H54 (cell line): Measurements from ENCODE around the gene CORO2B.

ENCODE experiments used
- DNase-seq: peaks from one replicate; pipeline ENCODE4 v3.0.0; 2011; ENCODE audit warnings: low spot score, mixed read lengths; ENCODE audit not compliant: insufficient read length
- FAIRE-seq: peaks from 3 replicates; lab custom pipeline; 2011; peaks lifted over from hg19 to GRCh38; lab: Jason Lieb, UNC
- POLR2A ChIP-seq: IDR thresholded peaks from 2 replicates; pipeline ENCODE4 v1.6.1; 2011; ENCODE audit warnings: low read depth, mild to moderate bottlenecking, low read length

CORO2B gene

DNA sequence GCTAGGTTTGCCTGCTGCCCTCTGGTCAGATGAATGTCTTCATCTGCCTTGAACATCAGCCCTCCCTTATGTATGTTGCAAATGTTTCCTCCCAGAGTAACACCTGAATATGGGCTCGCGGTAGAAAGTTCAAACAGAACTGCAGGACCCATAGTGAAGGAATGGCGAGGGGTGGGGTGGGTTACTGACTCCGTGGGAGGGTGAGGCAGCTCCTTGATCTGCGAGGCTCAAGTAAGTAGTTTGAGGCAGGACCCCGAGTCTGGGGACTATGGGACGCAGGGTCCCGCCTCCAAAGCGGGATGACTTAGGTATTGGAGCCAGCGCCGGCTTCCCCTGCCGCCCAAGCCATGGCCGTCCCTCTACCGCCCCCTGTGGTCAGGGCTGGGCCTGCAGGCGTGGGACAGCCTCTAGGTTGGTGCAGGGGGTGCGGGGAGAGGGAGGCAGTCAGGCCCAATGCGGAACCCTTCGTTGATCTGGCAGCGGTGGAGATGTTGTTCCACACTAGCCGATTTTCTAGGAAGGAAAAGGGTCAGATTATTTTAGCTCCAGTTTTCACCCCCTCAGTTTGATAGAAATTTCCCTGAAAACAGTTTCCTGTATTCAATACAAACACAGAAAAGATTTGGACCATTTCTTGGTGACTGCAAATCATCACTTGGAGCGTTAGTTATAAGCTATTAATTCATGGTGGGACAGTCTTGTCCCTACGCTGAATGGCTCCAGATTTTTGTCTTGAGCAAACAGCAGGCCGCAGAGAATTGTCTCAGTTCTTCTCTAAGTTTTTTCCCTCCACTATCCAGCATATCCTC lies 72.3 kb downstream of the CORO2B start:
- TF ChIP-seq POLR2A = no peak
- DNase-seq = no peak
- FAIRE-seq = no peak

DNA sequence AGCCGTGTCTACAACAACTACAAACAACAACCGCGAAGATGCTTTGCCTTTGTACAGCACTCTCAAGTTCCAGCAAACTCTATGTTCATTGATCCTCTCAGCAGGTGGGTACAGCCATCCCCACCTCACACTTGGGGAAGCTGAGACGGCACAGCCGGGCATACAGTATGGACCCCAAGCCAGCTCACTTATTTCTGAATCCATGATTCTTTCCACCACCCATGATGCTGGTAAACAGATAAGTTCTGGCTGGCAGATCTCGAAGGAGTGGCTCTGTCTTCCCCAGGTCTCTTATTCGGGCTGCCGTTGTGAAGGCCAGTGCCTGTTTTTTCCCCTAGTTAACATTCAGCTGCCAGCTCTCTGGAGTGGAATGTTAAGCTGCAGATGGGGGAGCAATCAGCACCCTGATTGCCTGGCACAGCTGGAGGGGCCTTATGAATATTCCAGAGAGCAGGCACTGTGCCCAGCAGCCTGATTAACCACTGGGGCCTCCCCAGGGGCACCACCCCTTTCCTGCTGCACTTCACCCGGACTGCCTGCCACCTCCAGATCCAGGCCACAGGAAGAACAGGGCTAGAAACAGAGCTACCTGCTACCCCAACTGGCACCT lies 73.2 kb downstream of the CORO2B start:
- FAIRE-seq (peak; percentile 45), DNase-seq (peak; percentile 25)
- TF ChIP-seq POLR2A = no peak

DNA sequence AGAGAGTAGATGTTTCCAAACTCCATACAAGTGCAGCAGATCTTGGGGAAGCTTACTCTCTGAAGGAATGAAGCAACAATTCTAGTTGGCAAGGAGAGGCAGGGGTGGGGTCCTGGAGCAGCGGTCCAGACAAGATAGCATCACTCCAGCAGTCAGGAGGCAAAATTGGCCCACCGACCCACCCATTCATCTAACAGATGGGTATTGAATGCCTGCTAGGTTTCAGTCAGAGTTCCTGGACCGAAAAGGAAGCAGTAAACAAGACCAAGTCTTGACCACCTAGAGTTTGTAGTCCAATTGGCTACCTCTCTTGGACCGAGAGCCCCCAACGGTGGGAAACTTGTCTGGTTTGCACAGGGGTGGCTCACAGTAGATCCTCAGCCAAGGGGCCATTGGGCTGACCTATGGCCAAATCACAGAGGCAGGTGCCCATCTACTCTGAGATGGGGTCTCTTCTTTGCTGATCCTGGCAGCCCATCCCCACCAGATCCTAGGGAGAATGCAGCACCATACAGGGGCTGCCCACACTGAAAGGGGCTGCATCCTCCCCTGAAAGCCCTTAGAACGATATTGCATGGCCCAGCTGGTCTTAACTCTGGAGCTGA lies 74.3 kb downstream of the CORO2B start:
- TF ChIP-seq POLR2A = no peak
- DNase-seq (no peak), FAIRE-seq (no peak)

DNA sequence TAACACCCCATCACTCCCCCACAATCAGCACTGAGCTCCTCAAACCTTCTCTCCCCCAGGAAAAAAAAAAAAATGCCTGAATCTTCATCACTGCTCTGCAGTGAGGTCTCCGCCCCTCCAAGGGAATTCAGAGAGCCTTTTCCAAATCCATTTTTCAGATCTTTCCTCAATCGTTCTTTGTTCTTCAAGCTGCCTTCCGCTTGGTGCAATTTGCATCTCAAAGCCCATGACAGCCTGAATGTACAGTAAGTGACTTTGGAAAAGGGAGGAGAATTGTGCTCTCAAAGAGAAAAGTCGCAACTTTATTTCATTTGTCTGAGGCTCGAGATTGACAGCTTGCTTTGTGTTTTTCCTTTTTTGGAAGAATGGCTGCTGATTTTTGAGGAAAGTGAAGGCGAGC lies 75.0 kb downstream of the CORO2B start:
- FAIRE-seq (no peak), DNase-seq (no peak)
- no peak for TF ChIP-seq POLR2A

DNA sequence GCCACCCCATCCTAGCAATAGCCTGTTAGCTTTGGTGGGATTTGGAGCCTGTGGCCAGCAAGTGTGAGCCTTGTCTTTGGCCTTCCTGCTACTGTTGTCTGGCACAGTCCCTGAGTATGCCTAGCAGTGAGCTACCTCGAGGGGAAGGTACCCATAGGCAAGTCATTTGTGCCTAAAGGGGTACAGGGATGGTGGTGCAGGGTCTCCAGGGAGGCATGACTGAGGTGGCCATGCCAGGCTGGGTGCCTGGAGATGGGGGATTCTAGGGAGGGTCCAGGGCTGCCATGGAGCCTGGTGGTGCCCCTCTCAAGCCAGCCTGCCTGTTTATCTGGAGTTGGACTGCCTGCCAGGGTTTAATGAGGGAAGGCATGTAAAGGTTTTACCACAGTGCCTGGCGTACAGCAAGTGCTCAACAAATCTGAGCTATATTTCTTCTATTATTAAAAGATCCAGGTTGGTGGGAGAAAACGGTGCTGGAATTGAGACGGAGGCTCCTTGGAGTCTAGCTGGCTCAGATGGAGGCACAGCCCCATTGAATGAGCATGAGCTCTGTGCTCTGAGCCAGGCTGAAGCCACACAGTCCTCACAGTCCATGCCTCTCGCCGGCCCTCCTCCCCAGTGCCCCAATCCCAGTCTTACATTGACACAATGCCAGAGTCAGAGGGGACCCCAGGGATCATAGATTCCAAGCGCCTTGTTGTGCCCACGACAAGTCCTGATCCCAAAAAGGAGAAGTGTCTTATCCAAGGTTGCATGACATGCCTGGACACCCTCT lies 76.2 kb downstream of the CORO2B start:
- FAIRE-seq (no peak), DNase-seq (no peak)
- no peak for TF ChIP-seq POLR2A

DNA sequence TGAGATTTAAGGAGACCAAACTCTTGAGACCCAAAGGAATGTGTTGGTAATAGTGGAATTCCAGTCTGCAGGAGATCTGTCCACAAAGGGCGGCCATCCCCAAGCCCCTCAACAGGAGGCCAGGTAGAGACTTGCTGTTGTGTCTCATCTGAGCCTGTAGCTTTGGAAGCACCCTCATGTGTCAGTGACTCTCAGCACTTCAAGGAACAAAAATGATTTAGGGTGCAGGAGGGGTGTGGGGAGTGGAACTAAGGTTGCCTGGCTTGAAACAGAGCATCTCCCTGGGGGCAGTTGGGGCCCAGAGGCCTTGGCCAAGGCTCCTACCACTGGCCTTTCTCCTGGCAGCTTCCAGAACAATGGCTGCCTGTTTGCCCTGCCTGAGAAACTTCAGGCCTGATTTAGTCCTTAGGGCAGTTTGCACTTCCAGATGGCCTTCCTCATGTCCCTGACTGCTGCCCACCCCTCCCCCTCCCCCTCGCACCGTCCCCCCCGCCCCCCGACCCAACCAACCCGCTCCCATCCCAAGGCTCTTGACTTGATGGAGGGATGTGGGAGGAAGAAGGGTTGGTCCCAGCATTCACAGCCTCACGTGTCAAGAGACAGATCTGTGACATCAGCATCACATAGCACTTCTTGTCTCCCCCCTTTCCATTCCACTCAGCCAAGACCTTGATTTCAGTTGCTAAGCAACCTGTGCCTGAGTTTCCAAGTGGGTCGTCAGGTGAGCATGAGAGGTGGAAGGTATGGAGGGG lies 77.1 kb downstream of the CORO2B start:
- no peak for FAIRE-seq
- DNase-seq = no peak
- no peak for TF ChIP-seq POLR2A

DNA sequence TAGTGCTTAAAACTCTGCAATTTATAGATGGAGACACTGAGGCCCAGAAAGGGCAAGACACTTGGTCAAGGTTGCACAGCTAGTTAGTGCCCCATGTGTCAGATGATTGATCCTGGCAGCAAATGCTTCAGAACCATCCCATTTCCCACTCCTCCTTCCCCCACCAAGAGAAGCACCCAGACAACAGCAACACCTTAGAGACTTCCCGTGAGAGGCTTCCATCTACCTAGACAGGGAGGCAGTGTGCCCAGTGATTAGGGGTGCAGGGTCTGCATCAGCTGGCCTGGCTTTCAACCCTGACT lies 77.6 kb downstream of the CORO2B start:
- TF ChIP-seq POLR2A = no peak
- FAIRE-seq (no peak), DNase-seq (no peak)

DNA sequence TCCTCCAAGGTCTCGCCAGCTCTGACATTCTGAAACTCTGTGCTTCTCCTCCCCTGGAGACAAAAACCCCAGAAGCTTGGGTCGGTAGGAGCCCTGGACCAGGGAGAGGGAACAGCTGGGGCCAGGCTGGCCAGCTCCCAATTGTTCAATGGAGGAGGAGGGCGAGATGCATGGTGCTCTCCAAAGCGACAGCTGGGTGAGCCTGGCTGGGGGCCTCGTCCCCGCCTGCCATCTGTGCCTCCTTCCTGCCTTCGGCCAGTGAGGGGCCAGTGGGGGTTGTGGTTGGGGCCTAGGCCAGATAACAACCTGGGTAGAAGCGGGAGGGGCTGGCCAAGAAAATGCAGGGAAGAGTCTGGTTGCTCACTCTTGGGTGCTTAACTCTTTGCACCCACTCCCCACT lies 79.4 kb downstream of the CORO2B start:
- DNase-seq (no peak), FAIRE-seq (no peak)
- no peak for TF ChIP-seq POLR2A

DNA sequence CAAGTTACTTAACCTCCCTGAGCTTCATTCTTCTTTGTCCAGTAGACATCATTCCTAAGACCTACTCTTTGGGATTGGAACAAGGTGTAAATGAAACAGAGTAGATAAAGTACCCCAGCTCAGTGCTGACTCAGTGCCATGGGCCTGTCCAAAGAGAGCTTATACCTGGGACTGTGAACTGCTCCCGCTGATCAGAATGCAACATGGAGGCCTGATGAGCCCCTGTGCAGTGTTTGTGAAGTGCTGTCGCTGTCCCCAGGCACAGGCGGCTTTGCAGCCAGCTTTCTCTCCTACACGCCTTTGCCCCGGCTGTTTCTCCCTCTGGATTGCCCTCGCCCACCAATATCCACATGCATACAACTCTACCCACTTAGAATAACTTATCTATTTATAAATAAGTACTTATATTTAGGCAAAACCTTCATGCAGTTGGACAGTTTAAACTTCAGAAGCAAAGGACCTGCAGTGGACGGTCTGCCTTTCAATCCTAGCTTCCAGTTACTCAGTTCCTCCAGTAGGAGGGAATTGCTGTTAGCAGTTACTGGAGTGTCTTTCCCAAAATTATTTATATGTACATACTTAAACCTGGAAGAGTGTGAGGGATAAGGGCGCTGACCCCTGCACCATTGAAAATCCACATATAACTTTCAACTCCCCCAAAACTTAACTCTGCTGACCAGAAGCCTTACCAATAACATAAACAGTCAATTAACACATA lies 80.0 kb downstream of the CORO2B start:
- DNase-seq (no peak), FAIRE-seq (no peak)
- no peak for TF ChIP-seq POLR2A

DNA sequence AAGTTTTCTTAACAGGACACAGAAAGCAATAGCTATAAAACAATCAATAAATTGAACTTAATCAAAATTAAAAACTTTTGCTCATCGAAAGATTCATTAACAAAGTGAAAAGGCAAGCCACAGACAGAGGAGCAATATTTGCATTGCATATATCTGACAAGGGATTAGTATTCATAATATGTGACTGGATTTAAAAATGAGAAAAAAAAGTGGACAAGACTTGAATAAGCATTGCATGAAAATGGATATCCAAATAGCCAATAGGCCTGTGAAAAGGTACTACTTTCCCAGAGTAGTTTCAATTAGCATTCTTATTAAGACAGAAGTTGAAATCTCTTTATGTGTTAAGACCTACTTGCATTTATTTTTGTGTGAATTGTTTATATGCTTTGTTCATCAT lies 84.7 kb downstream of the CORO2B start:
- no peak for DNase-seq
- no peak for FAIRE-seq

DNA sequence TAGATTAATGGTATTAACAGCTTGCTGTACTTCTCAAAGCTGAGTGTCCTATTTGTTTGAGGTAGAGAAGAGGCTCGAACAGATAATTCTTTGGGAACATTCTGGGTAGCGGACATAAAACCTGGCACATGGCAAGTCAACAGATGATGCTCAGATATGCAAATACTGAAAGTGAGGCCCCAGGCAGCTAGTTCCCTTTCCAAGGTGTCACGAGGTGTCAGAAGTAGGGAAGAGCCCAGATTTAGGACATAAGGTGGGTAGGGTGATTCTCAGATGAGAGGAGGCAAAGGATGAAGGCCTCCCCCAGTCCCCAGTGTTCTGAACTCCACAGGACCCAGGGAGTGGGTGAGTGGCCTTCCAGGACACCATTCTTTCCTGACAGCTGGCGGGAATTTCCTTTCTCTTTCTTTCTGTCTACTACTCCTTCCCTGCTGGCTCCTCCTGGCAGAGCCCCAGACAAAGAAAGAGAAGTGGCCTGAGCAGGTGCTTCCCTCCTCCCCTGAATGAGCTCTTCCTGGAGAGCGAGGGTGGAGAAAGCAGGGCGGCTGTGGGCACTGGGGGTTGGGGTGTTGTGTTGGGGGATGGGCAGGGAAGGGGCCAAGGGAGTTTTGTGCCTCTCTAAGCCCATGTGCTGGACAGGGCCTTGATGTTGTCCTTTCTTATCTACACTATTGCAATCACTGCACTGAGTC lies 87.5 kb downstream of the CORO2B start:
- FAIRE-seq (no peak), DNase-seq (no peak)
- TF ChIP-seq POLR2A = no peak

More for the DNA sequence above, 84.7 kb downstream of the CORO2B start:
- no peak for TF ChIP-seq POLR2A

DNA sequence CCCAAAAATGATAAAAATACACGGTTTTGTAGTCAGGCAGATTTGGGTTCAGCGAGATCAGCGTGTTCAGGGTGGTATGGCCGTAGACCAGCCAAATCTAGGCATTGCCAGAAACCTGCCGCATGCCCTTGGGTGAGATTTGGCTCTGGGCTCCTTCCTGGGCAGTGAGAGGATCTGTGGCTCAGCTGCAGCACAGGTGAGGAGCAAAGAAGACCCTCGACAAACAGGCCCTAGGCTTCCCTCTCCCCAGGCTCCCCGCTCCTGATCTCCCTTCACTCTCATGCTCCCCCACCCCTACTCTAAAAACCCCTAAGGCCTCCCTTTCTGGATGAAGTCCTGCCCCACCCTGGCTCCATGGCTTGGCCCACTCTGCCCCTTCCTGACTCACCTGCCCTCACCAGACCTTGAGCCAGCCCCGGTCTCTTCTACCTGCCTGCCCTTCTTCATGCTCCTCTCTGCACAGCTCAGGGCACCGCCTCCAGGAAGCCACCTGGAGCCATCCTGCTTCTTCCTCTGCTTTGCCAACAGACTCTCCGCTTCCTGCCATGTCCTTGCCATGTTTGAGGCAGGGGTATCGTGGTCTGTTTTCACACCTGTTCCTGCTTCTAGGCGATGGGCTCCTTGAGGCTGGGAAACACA lies 88.1 kb downstream of the CORO2B start:
- FAIRE-seq (no peak), DNase-seq (no peak)
- TF ChIP-seq POLR2A = no peak
